Right ventricle myocardium superior (tissue), 1 donor: ENCODE measurements around the gene GCSH. TPM values are rescaled to one million over a fixed set of nuclear protein-coding genes. Genes with fewer than 3 reads are reported as not detected.

Source experiments
- ATAC-seq: fragments of 200-7000 bp; cut with Tn5 transposase; one replicate; pipeline ENCODE4 v1.9.1; 2020; ENCODE audit warnings: mild to moderate bottlenecking; ENCODE audit not compliant: poor library complexity
- DNase-seq: peaks from one replicate; pipeline ENCODE4 v3.0.0-alpha.2; 2020
- intact Hi-C: fragments of 100-400 bp; cut with DNase I; formaldehyde crosslinking; loops from one replicate; pipeline ENCODE4 v1.11.2; 2022
- total RNA-seq: library from RNA; stranded (reverse); fragmentation: NEBNext Ultra II Directional; extraction: Animal tissue kit (Norgen Biotek cat#: 25700); gene quantifications from one replicate; pipeline ENCODE4 v1.2.1, GENCODE V29; 2021
- donor health status: DM: no; HTN: yes; CAD: no; lungs with severe emphysema.

Gene GCSH
- total RNA-seq, 1 donor from 2014 or later, result 43.6 TPM

- DNase-seq, result no peak
- ATAC-seq, result no peak
- intact Hi-C loops, result no loop called here
Observed at GRCh38 chr16:81066681-81067080, 29.5 kb downstream of the GCSH start.

GRCh38 chr16:81061871-81062608 is 34.2 kb downstream of the GCSH start:
- no peak for ATAC-seq
- intact Hi-C loops, result no loop called here
- no peak for DNase-seq

- no peak for ATAC-seq
- no peak for DNase-seq
- intact Hi-C loops, result no loop called here
Observed at GRCh38 chr16:81061307-81061640, 34.9 kb downstream of the GCSH start.

GRCh38 chr16:81060576-81061306 is 35.5 kb downstream of the GCSH start:
- intact Hi-C loops, result no loop called here
- DNase-seq, result no peak

GRCh38 chr16:81053761-81054160 is 42.4 kb downstream of the GCSH start:
- intact Hi-C loops, result no loop called here
- DNase-seq, result no peak
- ATAC-seq, result no peak

More at GRCh38 chr16:81060576-81061306, 35.5 kb downstream of the GCSH start:
- no peak for ATAC-seq

GRCh38 chr16:81042821-81043220 is 53.4 kb downstream of the GCSH start:
- intact Hi-C loops, result no loop called here
- no peak for ATAC-seq

GRCh38 chr16:81041696-81042095 is 54.5 kb downstream of the GCSH start:
- DNase-seq (no peak), ATAC-seq (no peak)
- intact Hi-C loops, result no loop called here

More at GRCh38 chr16:81042821-81043220, 53.4 kb downstream of the GCSH start:
- DNase-seq, result no peak

- no peak for ATAC-seq
- intact Hi-C loops, result no loop called here
- DNase-seq, result no peak
Observed at GRCh38 chr16:81040842-81041241, 55.4 kb downstream of the GCSH start.

- ATAC-seq (no peak), DNase-seq (no peak)
- intact Hi-C loops, result no loop called here
Observed at GRCh38 chr16:81040131-81040530, 56.1 kb downstream of the GCSH start.

- no peak for ATAC-seq
- intact Hi-C loops, result no loop called here
- DNase-seq, result no peak
Observed at GRCh38 chr16:81036751-81037350, 59.3 kb downstream of the GCSH start.

- ATAC-seq (peak; percentile 35), DNase-seq (peak; percentile 59)
- intact Hi-C loops, result no loop called here
Observed at GRCh38 chr16:81035975-81036750, 60.0 kb downstream of the GCSH start.

GRCh38 chr16:81035398-81035974 is 60.7 kb downstream of the GCSH start, which contains the start of gene ATMIN:
TSS of gene ATMIN (plus strand) at chr16:81035842. CDS start at chr16:81035871, 29 bp downstream.
- intact Hi-C loops, result no loop called here
- DNase-seq (peak; percentile 92), ATAC-seq (peak; percentile 99)

Other genes starting within 250 kb of the GCSH start
- 133 TPM for gene CMC2, start 89.5 kb downstream of the GCSH start, total RNA-seq
- 8.7 TPM for gene CENPN, start 89.2 kb downstream of the GCSH start, total RNA-seq
- 20.5 TPM for gene ATMIN, start 60.6 kb downstream of the GCSH start, total RNA-seq
- 0.38 TPM for gene C16orf46, start 19.2 kb downstream of the GCSH start, total RNA-seq
- not detected for gene BCO1, start 142.3 kb upstream of the GCSH start, total RNA-seq
- gene GAN, start 218.6 kb upstream of the GCSH start, total RNA-seq, result 9.0 TPM